GM10248 (cell line): ENCODE results near the gene MAD1L1.

Source experiments
- CTCF ChIA-PET: fragments of 300-600 bp; sonication (Branson Sonifier 250); formaldehyde crosslinking; extraction: SDS; loops from one replicate; lab custom pipeline; 2021; ENCODE audit warnings: antibody characterized with exemption; lab: Yijun Ruan, JAX
- POLR2A ChIA-PET: fragments of 350-650 bp; sonication (Branson Sonifier 250); formaldehyde crosslinking; extraction: SDS; loops from one replicate; lab custom pipeline; 2020; ENCODE audit warnings: antibody characterized with exemption; lab: Yijun Ruan, JAX
- DNase-seq: peaks from one replicate; pipeline ENCODE4 v3.0.0; 2012; ENCODE audit errors: extremely low spot score
- CTCF ChIP-seq: IDR thresholded peaks from 2 replicates; pipeline ENCODE4 v1.5.1; 2012; ENCODE audit warnings: mild to moderate bottlenecking, low read depth; ENCODE audit errors: extremely low read depth, missing control alignments, control extremely low read depth

MAD1L1 gene

GRCh38 chr7:2256306-2257045, 23.7 kb upstream of the MAD1L1 start:
- POLR2A ChIA-PET = no interaction called here
- TF ChIP-seq CTCF = no peak
- DNase-seq = no peak
- CTCF ChIA-PET = interaction anchor here (2.0 kb wide), 1 partner anchor 8 kb away, joined by 9 read pairs; no protein-coding TSS in a partner anchor

- CTCF ChIA-PET = interaction anchor here (2.8 kb wide), 1 partner anchor 92 kb away, joined by 8 read pairs; no protein-coding TSS in a partner anchor
- POLR2A ChIA-PET = interaction anchor here (1.1 kb wide), 1 partner anchor 57 kb away, joined by 3 read pairs; no protein-coding TSS in a partner anchor
- no peak for DNase-seq
- TF ChIP-seq CTCF = no peak
Observed at GRCh38 chr7:2255145-2256139, 22.7 kb upstream of the MAD1L1 start.

- DNase-seq = no peak
- ChIA-PET CTCF (interaction anchor here (2.8 kb wide), 1 partner anchor 93 kb away, joined by 8 read pairs; no protein-coding TSS in a partner anchor), POLR2A (interaction anchor here (1.1 kb wide), 1 partner anchor 58 kb away, joined by 3 read pairs; no protein-coding TSS in a partner anchor)
- no peak for TF ChIP-seq CTCF
Observed at GRCh38 chr7:2254429-2255144, 21.8 kb upstream of the MAD1L1 start.

- no peak for DNase-seq
- CTCF ChIA-PET = interaction anchor here (2.8 kb wide), 1 partner anchor 94 kb away, joined by 8 read pairs; no protein-coding TSS in a partner anchor
- POLR2A ChIA-PET = no interaction called here
- TF ChIP-seq CTCF = no peak
Observed at GRCh38 chr7:2253525-2254244, 20.9 kb upstream of the MAD1L1 start.

GRCh38 chr7:2253021-2253420, 20.3 kb upstream of the MAD1L1 start:
- POLR2A ChIA-PET = no interaction called here
- DNase-seq = no peak
- no peak for TF ChIP-seq CTCF
- CTCF ChIA-PET = interaction anchor here (2.8 kb wide), 1 partner anchor 95 kb away, joined by 8 read pairs; no protein-coding TSS in a partner anchor
